ENCODE data around the gene ARHGEF16.

ARHGEF16 gene

GRCh38 chr1:3423245-3423829 is 31.1 kb upstream of the ARHGEF16 start:
- DNase-seq, result no peak

- DNase-seq, result no peak
Observed at GRCh38 chr1:3423896-3424611, 30.4 kb upstream of the ARHGEF16 start.

DNA sequence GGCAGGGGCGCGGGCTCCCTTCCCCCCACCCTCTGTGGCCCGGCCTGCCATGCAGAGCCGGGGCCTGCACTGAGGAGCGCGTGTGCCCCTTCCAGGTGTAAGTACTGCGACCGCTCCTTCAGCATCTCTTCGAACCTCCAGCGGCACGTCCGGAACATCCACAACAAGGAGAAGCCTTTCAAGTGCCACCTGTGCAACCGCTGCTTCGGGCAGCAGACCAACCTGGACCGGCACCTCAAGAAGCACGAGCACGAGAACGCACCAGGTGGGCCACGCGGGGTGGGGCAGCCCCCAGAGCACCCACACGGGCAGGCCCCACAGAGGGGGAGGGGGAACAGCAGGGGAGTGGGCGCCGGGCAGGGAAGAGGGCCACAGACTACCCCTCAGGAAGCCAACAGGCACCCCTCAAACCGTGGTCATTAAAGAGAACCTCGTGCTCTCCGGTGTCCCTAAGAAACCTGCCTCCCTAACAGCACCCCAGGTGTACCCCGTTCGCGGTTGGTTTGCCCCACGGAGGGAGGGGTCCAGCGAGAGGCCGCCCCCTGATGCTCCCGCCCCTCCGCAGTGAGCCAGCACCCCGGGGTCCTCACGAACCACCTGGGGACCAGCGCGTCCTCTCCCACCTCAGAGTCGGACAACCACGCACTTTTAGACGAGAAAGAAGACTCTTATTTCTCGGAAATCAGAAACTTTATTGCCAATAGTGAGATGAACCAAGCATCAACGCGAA is 28.8 kb upstream of the ARHGEF16 start:
- no peak for DNase-seq

GRCh38 chr1:3426956-3427535 is 27.4 kb upstream of the ARHGEF16 start:
- no peak for DNase-seq

DNA sequence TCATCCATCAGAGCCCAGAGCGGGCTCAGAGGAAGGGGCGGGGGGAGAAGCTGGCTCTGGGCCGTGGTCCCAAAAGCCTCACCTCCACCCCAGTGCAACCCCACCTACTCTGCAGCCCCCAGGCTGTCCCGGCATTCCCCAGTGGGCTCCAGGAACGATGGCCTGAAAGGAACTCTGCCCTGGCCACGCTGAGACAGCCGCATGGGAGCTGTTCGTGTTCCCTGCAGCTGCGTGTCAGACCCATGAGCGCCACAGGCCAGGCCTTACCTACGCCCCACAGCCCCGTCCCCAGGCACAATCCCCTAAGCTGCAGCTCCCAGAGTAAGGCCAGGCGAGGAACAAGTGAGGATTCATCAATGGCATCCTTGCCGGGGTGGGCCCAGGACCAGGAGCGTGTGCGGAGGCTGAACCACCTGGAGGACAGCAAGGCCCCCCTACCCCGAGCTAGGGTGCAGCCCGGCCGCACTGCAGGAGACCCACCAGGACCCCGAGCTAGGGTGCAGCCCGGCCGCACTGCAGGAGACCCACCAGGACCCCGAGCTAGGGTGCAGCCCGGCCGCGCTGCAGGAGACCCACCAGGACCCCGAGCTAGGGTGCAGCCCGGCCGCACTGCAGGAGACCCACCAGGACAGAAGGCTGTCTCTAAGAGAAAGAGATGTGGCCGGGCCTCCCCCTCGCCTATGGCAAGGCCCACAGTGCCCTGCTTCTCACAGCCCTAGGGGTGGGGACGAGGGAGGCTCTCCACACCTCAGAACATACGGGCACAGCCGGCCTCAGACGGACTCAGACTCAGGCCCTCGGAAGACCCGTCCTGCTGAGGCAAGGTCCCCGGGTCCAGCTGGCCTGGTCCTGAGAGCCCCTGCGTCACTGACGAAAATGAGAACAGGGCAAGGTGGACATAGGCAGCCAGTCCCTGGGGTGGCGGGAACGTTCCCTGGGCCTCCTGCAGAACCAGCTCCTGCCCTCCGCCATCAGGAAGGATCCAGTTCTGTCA is 26.5 kb upstream of the ARHGEF16 start:
- no peak for DNase-seq

DNA sequence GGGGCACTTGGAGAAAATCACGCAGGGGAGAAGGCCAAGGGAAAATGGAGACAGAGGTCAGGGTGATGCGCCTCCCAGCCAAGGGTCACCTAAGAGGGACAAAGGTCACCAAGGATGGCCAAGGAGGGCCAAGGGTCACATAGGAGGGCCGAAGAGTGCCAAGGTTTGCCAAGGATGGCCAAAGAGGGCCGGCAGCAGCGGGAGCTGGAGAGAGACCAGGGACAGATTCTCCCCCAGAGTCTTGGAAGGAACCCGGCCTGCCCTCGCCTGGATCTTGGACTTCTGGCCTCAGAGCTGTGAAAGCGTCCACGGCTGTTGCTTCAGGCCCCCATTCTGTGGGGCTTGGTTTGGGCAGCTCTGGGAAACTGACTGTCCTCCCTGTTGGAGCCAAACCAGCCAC is 25.6 kb upstream of the ARHGEF16 start:
- no peak for DNase-seq

GRCh38 chr1:3429320-3429719 is 25.1 kb upstream of the ARHGEF16 start:
- no peak for DNase-seq

- DNase-seq, result no peak
Observed at GRCh38 chr1:3429766-3430165, 24.7 kb upstream of the ARHGEF16 start.

- no peak for DNase-seq
Observed at GRCh38 chr1:3430406-3430805, 24.1 kb upstream of the ARHGEF16 start.

GRCh38 chr1:3430820-3431219 is 23.6 kb upstream of the ARHGEF16 start:
- no peak for DNase-seq

GRCh38 chr1:3431266-3431665 is 23.2 kb upstream of the ARHGEF16 start:
- no peak for DNase-seq

- no peak for DNase-seq
Observed at GRCh38 chr1:3431686-3432085, 22.8 kb upstream of the ARHGEF16 start.

- DNase-seq, result no peak
Observed at GRCh38 chr1:3432306-3432705, 22.2 kb upstream of the ARHGEF16 start.

GRCh38 chr1:3433076-3433475 is 21.4 kb upstream of the ARHGEF16 start:
- no peak for DNase-seq

GRCh38 chr1:3433596-3434320 is 20.7 kb upstream of the ARHGEF16 start:
- no peak for DNase-seq

DNA sequence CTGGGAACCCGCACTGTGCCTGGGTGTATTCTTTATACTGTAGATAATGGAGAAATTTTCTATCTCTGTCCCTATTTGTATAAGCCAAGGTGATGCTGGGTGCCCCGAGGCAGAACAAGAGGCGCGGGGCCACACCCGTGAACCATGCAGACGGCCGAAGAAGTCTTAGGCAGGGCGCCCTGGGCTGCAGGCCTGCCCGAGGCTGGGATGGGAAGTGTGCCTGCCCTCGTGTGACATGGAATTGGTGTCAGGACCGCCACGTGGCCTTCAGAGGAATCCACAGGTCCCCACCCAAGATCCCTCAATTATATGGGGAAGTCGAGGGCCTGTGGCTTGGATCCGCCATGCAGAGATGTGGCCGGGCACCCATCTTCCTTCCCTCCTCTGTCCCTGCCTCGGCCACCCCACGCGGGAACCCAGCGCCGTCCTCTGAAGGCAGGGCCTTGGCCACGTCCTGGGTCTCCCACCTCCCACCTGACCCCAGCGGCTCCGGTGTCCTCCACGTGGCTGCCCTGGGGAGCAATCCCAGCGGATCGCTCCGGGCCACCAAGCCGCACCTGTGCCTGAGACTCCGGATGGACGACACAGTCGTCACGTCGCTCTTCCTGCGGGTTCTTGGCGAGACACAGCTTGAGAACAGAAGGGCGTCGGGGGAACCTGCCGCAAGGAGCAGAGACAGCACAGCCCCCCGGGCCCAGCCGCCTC is 19.9 kb upstream of the ARHGEF16 start:
- no peak for DNase-seq

DNA sequence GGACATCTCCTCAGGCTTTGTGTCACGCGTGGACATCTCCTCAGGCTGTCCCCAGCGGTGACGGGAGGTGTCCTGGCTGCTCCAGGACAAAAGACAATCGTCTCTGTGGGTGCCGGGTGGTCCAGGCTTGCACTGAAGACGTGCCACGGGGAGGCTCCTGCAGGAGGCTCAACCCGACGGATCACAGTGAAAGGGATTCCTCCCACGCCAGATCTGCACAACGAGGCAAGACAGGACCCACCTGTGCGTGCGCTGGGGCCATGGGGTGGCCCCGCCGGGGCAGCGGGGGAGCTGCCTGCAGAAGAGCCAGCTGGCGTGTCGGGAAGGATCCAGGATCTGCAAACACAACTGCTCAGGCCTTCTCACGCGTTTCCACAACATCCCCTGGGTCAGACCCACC is 18.8 kb upstream of the ARHGEF16 start:
- no peak for DNase-seq

- DNase-seq, result no peak
Observed at GRCh38 chr1:3436451-3436850, 18.0 kb upstream of the ARHGEF16 start.

DNA sequence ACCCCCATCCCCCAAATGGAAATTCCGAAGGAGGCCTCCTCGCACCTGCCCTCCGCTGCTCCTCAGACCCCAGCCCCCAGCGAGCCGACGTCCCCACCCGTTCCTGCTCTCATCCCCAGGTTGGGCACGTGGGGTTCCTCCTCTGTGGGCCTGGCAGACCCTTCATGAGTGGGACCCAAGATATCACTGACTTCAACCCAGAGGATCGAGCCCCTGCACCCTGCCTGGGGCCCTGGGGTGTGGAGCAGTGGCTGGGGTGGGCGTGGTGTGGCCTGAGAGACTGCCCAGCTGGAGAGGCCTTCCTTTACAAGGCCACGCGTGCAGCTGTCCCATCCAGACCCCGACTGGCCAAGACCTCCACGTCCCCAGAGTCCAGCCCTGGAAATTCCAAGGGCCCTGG is 17.6 kb upstream of the ARHGEF16 start:
- DNase-seq, result no peak

DNA sequence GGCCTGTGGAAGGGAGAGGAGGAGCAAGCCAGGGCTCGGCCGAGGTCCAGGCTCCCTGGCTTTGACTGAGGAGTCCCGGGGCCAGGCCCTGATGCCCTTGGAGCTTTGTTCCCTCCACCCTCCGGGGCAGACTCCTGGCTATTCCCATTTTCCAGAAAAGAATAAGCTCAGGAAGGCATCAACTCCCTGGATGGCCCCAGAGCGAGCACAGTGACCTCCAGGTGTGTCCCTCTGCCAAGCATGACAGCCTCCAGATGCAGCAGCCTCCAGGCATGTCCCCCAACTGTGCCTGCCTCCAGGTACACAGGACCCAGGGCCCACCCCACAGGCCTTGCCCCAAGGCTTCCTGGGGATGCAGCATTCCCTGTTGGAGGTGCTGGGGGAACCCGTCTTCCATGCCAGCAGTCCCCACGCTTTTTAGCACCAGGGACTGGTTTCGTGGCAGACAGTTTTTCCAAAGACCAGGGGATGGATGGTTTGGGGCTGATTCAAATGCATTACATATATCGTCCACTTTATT is 15.7 kb upstream of the ARHGEF16 start:
- no peak for DNase-seq
